Mammary epithelial cell (primary cell): ENCODE results near the gene RPSA.

ENCODE experiments used
- CTCF ChIP-seq, 2 donors: IDR thresholded peaks in 1 of 2; conservative IDR thresholded peaks in 1 of 2; 2 replicates each; pipeline ENCODE4 v1.5.1; 2011 to 2012; ENCODE audit warnings: inconsistent platforms in 2 of 2, low read length in 2 of 2, mild to moderate bottlenecking in 2 of 2, control low read depth in 1 of 2, low read depth in 1 of 2; ENCODE audit not compliant: insufficient read depth in 1 of 2; ENCODE audit errors: extremely low read depth in 1 of 2
- EZH2 ChIP-seq: IDR thresholded peaks from 2 replicates; pipeline ENCODE4 v1.6.1; 2012; ENCODE audit warnings: low read length, inconsistent platforms, borderline replicate concordance

- TF ChIP-seq CTCF (conservative IDR thresholded peaks at IDR 0.05 in 1 of 2, IDR thresholded peaks at IDR 0.05 in 1 of 2; ENCODE audit: extremely low read depth in 1 of 2, insufficient read depth in 1 of 2, low read depth in 1 of 2, low read length in 2 of 2) (no peak), EZH2 (no peak)
These were observed 43.7 kb upstream of the RPSA start for GRCh38 chr3:39362812-39363211.
